HEK293T (cell line): ENCODE measurements around the gene IREB2.

ENCODE experiments used
- ARNT ChIP-seq: fragments of 450-650 bp; IDR thresholded peaks from 2 replicates; pipeline ENCODE4 v1.6.1; 2017; ENCODE audit warnings: mild to moderate bottlenecking
- BHLHE40 ChIP-seq: fragments of 450-650 bp; IDR thresholded peaks from 2 replicates; pipeline ENCODE4 v1.6.1; 2016; ENCODE audit warnings: mild to moderate bottlenecking, moderate library complexity, borderline replicate concordance
- ELF4 ChIP-seq: fragments of 450-650 bp; IDR thresholded peaks from 2 replicates; pipeline ENCODE4 v1.6.1; 2017; ENCODE audit warnings: antibody characterized with exemption
- FOXM1 ChIP-seq: fragments of 450-650 bp; IDR thresholded peaks from 2 replicates; pipeline ENCODE4 v1.6.1; 2017; ENCODE audit warnings: mild to moderate bottlenecking, borderline replicate concordance
- L3MBTL2 ChIP-seq: fragments of 450-650 bp; conservative IDR thresholded peaks from 2 replicates; pipeline ENCODE4 v1.6.1; 2016; ENCODE audit warnings: mild to moderate bottlenecking
- PKNOX1 ChIP-seq: fragments of 450-650 bp; IDR thresholded peaks from 2 replicates; pipeline ENCODE4 v1.6.1; 2016
- TARDBP ChIP-seq: fragments of 450-650 bp; IDR thresholded peaks from 2 replicates; pipeline ENCODE4 v1.6.1; 2016
- ZNF384 ChIP-seq: fragments of 450-650 bp; IDR thresholded peaks from 2 replicates; pipeline ENCODE4 v1.6.1; 2016

- TF ChIP-seq PKNOX1 (no peak), ZNF384 (no peak), L3MBTL2 (no peak), BHLHE40 (no peak), FOXM1 (no peak), TARDBP (no peak), ARNT (no peak), ELF4 (no peak)
Observed at GRCh38 chr15:78536134-78536533, 98.1 kb downstream of the IREB2 start.
